Measurements from ENCODE around the gene MESP1.

The MESP1 gene

GRCh38 chr15:89781055-89781454, 30.0 kb upstream of the MESP1 start:
- no peak for DNase-seq (ENCODE audit: low spot score)

- no peak for DNase-seq (ENCODE audit: low spot score)
These were observed 29.6 kb upstream of the MESP1 start for GRCh38 chr15:89780601-89781000.

- DNase-seq (ENCODE audit: low spot score): no peak
These were observed 27.8 kb upstream of the MESP1 start for GRCh38 chr15:89778861-89779260.

GRCh38 chr15:89777782-89778380, 26.8 kb upstream of the MESP1 start:
- DNase-seq (ENCODE audit: low spot score): peak; percentile 21

- no peak for DNase-seq (ENCODE audit: low spot score)
These were observed 26.2 kb upstream of the MESP1 start for GRCh38 chr15:89777073-89777751.

- peak; percentile 70 for DNase-seq (ENCODE audit: low spot score)
These were observed 25.4 kb upstream of the MESP1 start, which contains the start of gene MESP2 for GRCh38 chr15:89776274-89777072. MESP2 (plus strand) TSS chr15:89776332; CDS start chr15:89776358, 26 bp downstream.

GRCh38 chr15:89775815-89776214, 24.8 kb upstream of the MESP1 start:
- DNase-seq (ENCODE audit: low spot score): no peak

- DNase-seq (ENCODE audit: low spot score): no peak
These were observed 23.4 kb upstream of the MESP1 start for GRCh38 chr15:89774492-89774891.

- no peak for DNase-seq (ENCODE audit: low spot score)
These were observed 22.0 kb upstream of the MESP1 start for GRCh38 chr15:89772932-89773583.

- DNase-seq (ENCODE audit: low spot score): no peak
These were observed 19.0 kb upstream of the MESP1 start for GRCh38 chr15:89770041-89770440.

- no peak for DNase-seq (ENCODE audit: low spot score)
These were observed 18.3 kb upstream of the MESP1 start for GRCh38 chr15:89769366-89769765.

- no peak for DNase-seq (ENCODE audit: low spot score)
These were observed 17.0 kb upstream of the MESP1 start for GRCh38 chr15:89768071-89768500.

GRCh38 chr15:89767411-89767915, 16.4 kb upstream of the MESP1 start:
- DNase-seq (ENCODE audit: low spot score): no peak

- no peak for DNase-seq (ENCODE audit: low spot score)
These were observed 15.6 kb upstream of the MESP1 start for GRCh38 chr15:89766357-89767311.

- no peak for DNase-seq (ENCODE audit: low spot score)
These were observed 14.6 kb upstream of the MESP1 start for GRCh38 chr15:89765694-89766093.

- no peak for DNase-seq (ENCODE audit: low spot score)
These were observed 10.9 kb upstream of the MESP1 start for GRCh38 chr15:89761929-89762328.

GRCh38 chr15:89761009-89761831, 10.2 kb upstream of the MESP1 start:
- no peak for DNase-seq (ENCODE audit: low spot score)

- peak; percentile 55 for DNase-seq (ENCODE audit: low spot score)
These were observed 9.4 kb upstream of the MESP1 start for GRCh38 chr15:89760303-89761008.

GRCh38 chr15:89759835-89760234, 8.8 kb upstream of the MESP1 start:
- DNase-seq (ENCODE audit: low spot score): no peak

All from cerebellar cortex (tissue), 1 donor.